ENCODE measurements around the gene TMEM114.
A peak's percentile ranks its signal among the peaks of the same experiment; 100 is the strongest.

Gene TMEM114

DNA sequence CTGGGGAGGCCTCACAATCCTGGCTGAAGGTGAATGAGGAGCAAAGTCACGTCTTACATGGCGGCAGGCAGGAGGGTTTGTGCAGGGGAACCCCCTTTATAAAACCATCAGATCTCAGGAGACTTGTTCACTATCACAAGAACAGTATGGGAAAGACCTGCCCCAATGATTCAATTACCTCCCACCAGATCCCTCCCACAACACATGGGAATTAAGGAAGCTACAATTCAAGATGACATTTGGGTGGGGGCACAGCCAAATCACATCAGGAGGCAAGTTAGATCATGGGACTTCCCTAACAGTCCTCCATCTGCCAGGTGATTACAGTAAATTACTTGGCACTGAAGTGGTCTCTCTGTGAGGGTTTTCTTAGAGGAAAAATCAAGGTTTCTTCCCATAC, 5.3 kb downstream of the TMEM114 start:
- no peaks in the 10 kb centered on the region for H3K79me2 ChIP-seq (ENCODE audit: control insufficient read depth, insufficient read depth, low read length)
- H2BK5ac ChIP-seq (ENCODE audit: low read length) = no peak overlapping the region
- H3K56ac ChIP-seq (ENCODE audit: low read length) = no peak overlapping the region
- H3K4ac ChIP-seq (ENCODE audit: low read depth, low read length) = no peak overlapping the region
- no peak overlapping the region for H3K4me3 ChIP-seq (ENCODE audit: low read length)
- H3K18ac ChIP-seq (ENCODE audit: low read length) = no peak overlapping the region
- H3K9ac ChIP-seq (ENCODE audit: low read length) = no peak overlapping the region
- no peaks in the 10 kb centered on the region for H3K36me3 ChIP-seq (ENCODE audit: control insufficient read depth, insufficient read depth, low read length)
- H2BK15ac ChIP-seq (replicated peaks; ENCODE audit: low read depth) = no peak overlapping the region
- no peak overlapping the region for H3K27ac ChIP-seq (ENCODE audit: low read depth, low read length)
- H4K5ac ChIP-seq (ENCODE audit: low read length) = no peak overlapping the region
- no peak for DNase-seq
- H3K23ac ChIP-seq (ENCODE audit: low read length) = no peak overlapping the region
- H3K4me2 ChIP-seq (ENCODE audit: low read length) = no peak overlapping the region
- H4K8ac ChIP-seq (ENCODE audit: low read depth, low read length) = no peak overlapping the region
- H3K27me3 ChIP-seq (ENCODE audit: insufficient read depth, low read length, poor library complexity) = peaks cover 20% of the 10 kb centered on the region
- H2AK5ac ChIP-seq (ENCODE audit: low read length) = no peak overlapping the region
- no peaks in the 10 kb centered on the region for H3K4me1 ChIP-seq (ENCODE audit: control insufficient read depth, low read depth, low read length)
- no peak overlapping the region for H2BK120ac ChIP-seq (ENCODE audit: low read depth, low read length)
- no CpG with 5 or more reads among the region's 2 CpGs for WGBS (ENCODE audit: extremely low coverage, insufficient coverage, low lambda C conversion rate)
- no peaks in the 10 kb centered on the region for H3K79me1 ChIP-seq (ENCODE audit: low read length)

DNA sequence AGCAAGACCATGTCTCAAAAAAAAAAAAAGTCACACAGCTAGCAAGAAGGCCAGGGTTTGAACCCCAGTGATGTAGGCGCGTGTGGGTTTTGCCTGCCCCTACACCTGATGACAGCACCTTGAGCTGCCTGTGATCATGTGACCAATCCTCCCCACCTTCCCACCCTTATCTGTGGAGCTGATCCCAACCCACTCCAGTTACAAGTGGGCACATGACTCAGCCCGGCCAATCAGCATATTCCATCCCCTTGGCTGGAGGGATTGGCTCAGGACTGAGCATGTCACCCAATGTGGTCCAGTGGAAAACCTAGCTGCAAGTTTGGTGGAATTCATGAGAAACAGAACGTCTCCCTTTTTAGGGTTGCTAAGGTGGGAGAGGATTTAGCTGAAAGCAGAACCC, 6.6 kb downstream of the TMEM114 start:
- no peak overlapping the region for H2BK5ac ChIP-seq (ENCODE audit: low read length)
- no peak overlapping the region for H3K4ac ChIP-seq (ENCODE audit: low read depth, low read length)
- no peak overlapping the region for H4K8ac ChIP-seq (ENCODE audit: low read depth, low read length)
- H3K36me3 ChIP-seq (ENCODE audit: control insufficient read depth, insufficient read depth, low read length) = no peaks in the 10 kb centered on the region
- peak; percentile 62 for DNase-seq
- WGBS (ENCODE audit: extremely low coverage, insufficient coverage, low lambda C conversion rate) = no CpG with 5 or more reads among the region's 4 CpGs
- H3K4me2 ChIP-seq (ENCODE audit: low read length) = no peak overlapping the region
- no peak overlapping the region for H3K56ac ChIP-seq (ENCODE audit: low read length)
- no peak overlapping the region for H3K9ac ChIP-seq (ENCODE audit: low read length)
- H3K79me2 ChIP-seq (ENCODE audit: control insufficient read depth, insufficient read depth, low read length) = no peaks in the 10 kb centered on the region
- H2BK120ac ChIP-seq (ENCODE audit: low read depth, low read length) = no peak overlapping the region
- peaks cover 8% of the 10 kb centered on the region for H3K27me3 ChIP-seq (ENCODE audit: insufficient read depth, low read length, poor library complexity)
- no peaks in the 10 kb centered on the region for H3K79me1 ChIP-seq (ENCODE audit: low read length)
- H2AK5ac ChIP-seq (ENCODE audit: low read length) = no peak overlapping the region
- no peaks in the 10 kb centered on the region for H3K4me1 ChIP-seq (ENCODE audit: control insufficient read depth, low read depth, low read length)
- no peak overlapping the region for H3K4me3 ChIP-seq (ENCODE audit: low read length)
- no peak overlapping the region for H3K23ac ChIP-seq (ENCODE audit: low read length)
- H3K27ac ChIP-seq (ENCODE audit: low read depth, low read length) = no peak overlapping the region
- H4K5ac ChIP-seq (ENCODE audit: low read length) = no peak overlapping the region
- H2BK15ac ChIP-seq (replicated peaks; ENCODE audit: low read depth) = no peak overlapping the region
- H3K18ac ChIP-seq (ENCODE audit: low read length) = no peak overlapping the region

DNA sequence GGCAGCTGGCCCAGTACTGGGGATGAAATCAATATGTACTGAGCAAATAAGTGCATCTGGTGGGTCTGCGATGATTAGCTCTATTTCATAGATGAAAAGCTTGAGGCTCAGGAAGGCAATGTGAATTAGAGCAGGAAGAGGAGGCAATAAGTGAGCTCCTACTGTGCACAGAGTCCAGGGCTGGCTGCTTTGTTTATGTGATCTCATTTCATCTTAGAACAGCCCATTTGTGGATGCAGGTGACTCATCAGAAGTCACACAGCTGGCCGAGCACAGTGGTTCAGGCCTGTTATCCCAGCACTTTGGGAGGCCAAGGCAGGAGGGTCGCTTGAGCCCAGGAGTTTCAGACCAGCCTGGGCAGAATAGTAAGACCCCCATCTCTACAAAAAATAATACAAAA, 7.1 kb downstream of the TMEM114 start:
- H4K8ac ChIP-seq (ENCODE audit: low read depth, low read length) = no peak overlapping the region
- no peak overlapping the region for H2BK5ac ChIP-seq (ENCODE audit: low read length)
- no peak for DNase-seq
- H3K4me2 ChIP-seq (ENCODE audit: low read length) = no peak overlapping the region
- H3K4me1 ChIP-seq (ENCODE audit: control insufficient read depth, low read depth, low read length) = no peaks in the 10 kb centered on the region
- no peaks in the 10 kb centered on the region for H3K79me1 ChIP-seq (ENCODE audit: low read length)
- H3K27ac ChIP-seq (ENCODE audit: low read depth, low read length) = no peak overlapping the region
- no CpG with 5 or more reads among the region's 3 CpGs for WGBS (ENCODE audit: extremely low coverage, insufficient coverage, low lambda C conversion rate)
- no peak overlapping the region for H2BK120ac ChIP-seq (ENCODE audit: low read depth, low read length)
- H3K27me3 ChIP-seq (ENCODE audit: insufficient read depth, low read length, poor library complexity) = peaks cover 4% of the 10 kb centered on the region
- H3K79me2 ChIP-seq (ENCODE audit: control insufficient read depth, insufficient read depth, low read length) = no peaks in the 10 kb centered on the region
- no peak overlapping the region for H3K23ac ChIP-seq (ENCODE audit: low read length)
- H3K18ac ChIP-seq (ENCODE audit: low read length) = no peak overlapping the region
- H3K9ac ChIP-seq (ENCODE audit: low read length) = no peak overlapping the region
- H3K4me3 ChIP-seq (ENCODE audit: low read length) = no peak overlapping the region
- no peak overlapping the region for H2AK5ac ChIP-seq (ENCODE audit: low read length)
- H3K4ac ChIP-seq (ENCODE audit: low read depth, low read length) = no peak overlapping the region
- no peak overlapping the region for H4K5ac ChIP-seq (ENCODE audit: low read length)
- H3K56ac ChIP-seq (ENCODE audit: low read length) = no peak overlapping the region
- H2BK15ac ChIP-seq (replicated peaks; ENCODE audit: low read depth) = no peak overlapping the region
- no peaks in the 10 kb centered on the region for H3K36me3 ChIP-seq (ENCODE audit: control insufficient read depth, insufficient read depth, low read length)

DNA sequence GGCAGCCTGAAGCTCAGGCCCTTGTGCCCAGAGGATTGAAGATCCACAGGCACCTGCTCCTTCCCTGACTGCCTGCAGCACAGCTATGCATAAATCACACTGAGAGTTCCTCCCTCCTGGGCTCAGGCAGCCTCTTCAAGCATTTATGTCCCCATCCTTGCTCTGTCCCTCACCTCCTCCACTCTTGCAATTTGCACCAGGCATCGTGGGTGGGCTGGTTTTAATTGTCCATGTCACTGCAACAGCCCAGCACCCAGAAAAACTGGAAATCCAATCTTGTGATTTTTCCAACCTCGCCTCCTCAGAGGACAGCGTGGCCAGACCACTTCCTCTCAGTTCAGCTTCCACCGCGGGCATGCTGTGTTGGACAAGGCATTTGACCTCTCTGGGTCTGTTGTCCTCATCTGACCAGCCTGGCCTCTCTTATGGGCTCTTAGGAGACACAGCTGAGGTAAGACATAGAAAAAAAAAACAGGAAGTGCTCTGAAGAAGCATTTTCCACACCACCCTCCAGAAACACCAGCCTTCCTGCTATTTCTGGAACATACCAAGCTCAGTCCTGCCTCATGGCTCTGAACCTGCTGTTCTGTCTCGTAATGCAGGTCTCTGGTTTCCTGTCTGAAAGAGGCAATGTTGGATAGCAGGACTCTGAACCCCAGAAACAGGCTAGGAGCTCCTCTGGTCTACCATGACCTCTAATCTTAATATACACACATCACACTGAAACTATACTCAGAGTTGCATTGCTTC, 8.3 kb downstream of the TMEM114 start:
- no peak overlapping the region for H3K18ac ChIP-seq (ENCODE audit: low read length)
- WGBS (ENCODE audit: extremely low coverage, insufficient coverage, low lambda C conversion rate) = no CpG with 5 or more reads among the region's 6 CpGs
- H3K23ac ChIP-seq (ENCODE audit: low read length) = no peak overlapping the region
- H3K4me3 ChIP-seq (ENCODE audit: low read length) = no peak overlapping the region
- H3K79me1 ChIP-seq (ENCODE audit: low read length) = no peaks in the 10 kb centered on the region
- H3K27me3 ChIP-seq (ENCODE audit: insufficient read depth, low read length, poor library complexity) = no peaks in the 10 kb centered on the region
- H4K5ac ChIP-seq (ENCODE audit: low read length) = no peak overlapping the region
- no peak for DNase-seq
- no peak overlapping the region for H3K27ac ChIP-seq (ENCODE audit: low read depth, low read length)
- H3K36me3 ChIP-seq (ENCODE audit: control insufficient read depth, insufficient read depth, low read length) = no peaks in the 10 kb centered on the region
- H2BK120ac ChIP-seq (ENCODE audit: low read depth, low read length) = no peak overlapping the region
- no peak overlapping the region for H4K8ac ChIP-seq (ENCODE audit: low read depth, low read length)
- no peaks in the 10 kb centered on the region for H3K4me1 ChIP-seq (ENCODE audit: control insufficient read depth, low read depth, low read length)
- no peak overlapping the region for H2BK5ac ChIP-seq (ENCODE audit: low read length)
- H3K79me2 ChIP-seq (ENCODE audit: control insufficient read depth, insufficient read depth, low read length) = no peaks in the 10 kb centered on the region
- no peak overlapping the region for H2AK5ac ChIP-seq (ENCODE audit: low read length)
- H2BK15ac ChIP-seq (replicated peaks; ENCODE audit: low read depth) = no peak overlapping the region
- H3K4me2 ChIP-seq (ENCODE audit: low read length) = no peak overlapping the region
- no peak overlapping the region for H3K56ac ChIP-seq (ENCODE audit: low read length)
- no peak overlapping the region for H3K4ac ChIP-seq (ENCODE audit: low read depth, low read length)
- no peak overlapping the region for H3K9ac ChIP-seq (ENCODE audit: low read length)

DNA sequence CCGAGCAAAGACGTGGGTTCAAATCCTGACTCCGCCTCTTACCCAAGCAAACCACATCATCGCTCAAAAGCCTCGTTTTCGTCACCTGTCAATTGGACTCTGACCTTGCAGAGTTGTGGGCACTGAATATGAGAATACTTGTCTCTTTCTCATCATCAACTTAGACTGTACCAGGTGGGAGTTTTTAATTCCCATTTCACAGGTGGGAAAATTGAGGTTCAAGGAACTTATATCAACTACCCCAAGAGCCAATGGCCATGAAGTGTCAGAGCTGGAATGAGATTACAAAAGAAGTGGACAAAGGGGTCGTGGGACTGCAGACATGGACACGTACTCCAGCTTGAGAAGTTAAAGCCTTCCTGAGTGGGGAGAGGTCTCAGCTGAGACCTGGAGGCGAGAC, 10.8 kb downstream of the TMEM114 start:
- no peak for DNase-seq
- H3K56ac ChIP-seq (ENCODE audit: low read length) = no peak overlapping the region
- no peak overlapping the region for H3K23ac ChIP-seq (ENCODE audit: low read length)
- H3K4me2 ChIP-seq (ENCODE audit: low read length) = no peak overlapping the region
- no peak overlapping the region for H4K5ac ChIP-seq (ENCODE audit: low read length)
- WGBS (ENCODE audit: extremely low coverage, insufficient coverage, low lambda C conversion rate) = no CpG with 5 or more reads among the region's 9 CpGs
- no peak overlapping the region for H4K8ac ChIP-seq (ENCODE audit: low read depth, low read length)
- H2BK5ac ChIP-seq (ENCODE audit: low read length) = no peak overlapping the region
- no peaks in the 10 kb centered on the region for H3K79me1 ChIP-seq (ENCODE audit: low read length)
- no peak overlapping the region for H3K27ac ChIP-seq (ENCODE audit: low read depth, low read length)
- H3K4me3 ChIP-seq (ENCODE audit: low read length) = no peak overlapping the region
- H3K36me3 ChIP-seq (ENCODE audit: control insufficient read depth, insufficient read depth, low read length) = no peaks in the 10 kb centered on the region
- no peaks in the 10 kb centered on the region for H3K4me1 ChIP-seq (ENCODE audit: control insufficient read depth, low read depth, low read length)
- no peaks in the 10 kb centered on the region for H3K79me2 ChIP-seq (ENCODE audit: control insufficient read depth, insufficient read depth, low read length)
- no peaks in the 10 kb centered on the region for H3K27me3 ChIP-seq (ENCODE audit: insufficient read depth, low read length, poor library complexity)
- no peak overlapping the region for H2BK120ac ChIP-seq (ENCODE audit: low read depth, low read length)
- no peak overlapping the region for H3K18ac ChIP-seq (ENCODE audit: low read length)
- no peak overlapping the region for H2BK15ac ChIP-seq (replicated peaks; ENCODE audit: low read depth)
- H3K4ac ChIP-seq (ENCODE audit: low read depth, low read length) = no peak overlapping the region
- H3K9ac ChIP-seq (ENCODE audit: low read length) = no peak overlapping the region
- no peak overlapping the region for H2AK5ac ChIP-seq (ENCODE audit: low read length)
